Thoracic aorta (tissue), 2 donors: Measurements from ENCODE around the gene ZNF44. TPM values are rescaled to one million over a fixed set of nuclear protein-coding genes. Genes with fewer than 3 reads are reported as not detected.

Experiments used
- ATAC-seq: fragments of 150-250 bp; one replicate; pipeline ENCODE4 v1.8.0; 2017; ENCODE audit warnings: low read depth; ENCODE audit not compliant: insufficient number of reproducible peaks, low FRiP score
- DNase-seq: peaks from one replicate; pipeline ENCODE4 v3.0.0-alpha.2; 2020; ENCODE audit warnings: low spot score
- H3K27ac ChIP-seq, 2 donors: fragments of 200-600 bp; sonication (generic); 1 replicate in 1 of 2; 2 replicates in 1 of 2; pipeline ENCODE4 v1.5.1; 2016; ENCODE audit warnings: mild to moderate bottlenecking in 2 of 2, moderate library complexity in 2 of 2
- H3K27me3 ChIP-seq: fragments of 200-600 bp; sonication (generic); replicated peaks from 2 replicates; pipeline ENCODE4 v1.6.0; 2016; ENCODE audit warnings: mild to moderate bottlenecking; ENCODE audit not compliant: insufficient read depth
- H3K36me3 ChIP-seq: fragments of 200-600 bp; sonication (generic); one replicate; pipeline ENCODE4 v1.5.1; 2016
- H3K4me1 ChIP-seq, 2 donors: fragments of 200-600 bp; sonication (generic); 1 replicate in 1 of 2; 2 replicates in 1 of 2; pipeline versions ENCODE4 v1.5.1 to v1.6.0; 2016; ENCODE audit warnings: low read depth in 2 of 2, mild to moderate bottlenecking in 1 of 2; ENCODE audit not compliant: control insufficient read depth in 1 of 2
- H3K4me3 ChIP-seq: fragments of 200-600 bp; sonication (generic); 2 replicates; pipeline ENCODE4 v1.5.1; 2016; ENCODE audit warnings: mild to moderate bottlenecking
- H3K9me3 ChIP-seq: fragments of 200-600 bp; sonication (generic); 2 replicates; pipeline ENCODE4 v1.5.1; 2016
- total RNA-seq, 2 donors: library from RNA; depleted of rRNA; stranded (reverse); fragments of >200 nt; gene quantifications; one replicate each; pipeline versions ENCODE4 v1.1.0 to v1.2.3, GENCODE V29; 2016
- TF ChIP-seq, protein P1 (sequence below): fragments of 200-600 bp; sonication (generic); IDR thresholded peaks from one replicate; pipeline ENCODE4 v1.5.1; 2019; ENCODE audit warnings: antibody characterized with exemption

The ZNF44 gene
- 10 to 100 TPM in 1 of 2 donors, 1 to 10 TPM in 1; 9.5 to 13.2 TPM for total RNA-seq

- TF ChIP-seq, protein P1, sequence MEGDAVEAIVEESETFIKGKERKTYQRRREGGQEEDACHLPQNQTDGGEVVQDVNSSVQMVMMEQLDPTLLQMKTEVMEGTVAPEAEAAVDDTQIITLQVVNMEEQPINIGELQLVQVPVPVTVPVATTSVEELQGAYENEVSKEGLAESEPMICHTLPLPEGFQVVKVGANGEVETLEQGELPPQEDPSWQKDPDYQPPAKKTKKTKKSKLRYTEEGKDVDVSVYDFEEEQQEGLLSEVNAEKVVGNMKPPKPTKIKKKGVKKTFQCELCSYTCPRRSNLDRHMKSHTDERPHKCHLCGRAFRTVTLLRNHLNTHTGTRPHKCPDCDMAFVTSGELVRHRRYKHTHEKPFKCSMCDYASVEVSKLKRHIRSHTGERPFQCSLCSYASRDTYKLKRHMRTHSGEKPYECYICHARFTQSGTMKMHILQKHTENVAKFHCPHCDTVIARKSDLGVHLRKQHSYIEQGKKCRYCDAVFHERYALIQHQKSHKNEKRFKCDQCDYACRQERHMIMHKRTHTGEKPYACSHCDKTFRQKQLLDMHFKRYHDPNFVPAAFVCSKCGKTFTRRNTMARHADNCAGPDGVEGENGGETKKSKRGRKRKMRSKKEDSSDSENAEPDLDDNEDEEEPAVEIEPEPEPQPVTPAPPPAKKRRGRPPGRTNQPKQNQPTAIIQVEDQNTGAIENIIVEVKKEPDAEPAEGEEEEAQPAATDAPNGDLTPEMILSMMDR, result no peak
- peak; percentile 91 for DNase-seq
- peak; percentile 99 for ATAC-seq
- peak within 1 kb of the TSS; percentile 77 to 78 for H3K27ac ChIP-seq
- H3K4me3 ChIP-seq, result peak within 1 kb of the TSS; percentile 93
- no peaks in the 10 kb centered on the region for H3K9me3 ChIP-seq
- H3K27me3 ChIP-seq, result no peaks in the 10 kb centered on the region
- peaks cover 6 to 22% of the 10 kb centered on the region in 2 donors for H3K4me1 ChIP-seq
- no peaks in the 10 kb centered on the region for H3K36me3 ChIP-seq
Measured at GRCh38 chr19:12294249-12295158, at the start of gene ZNF44. Gene ZNF44, minus strand, starts transcription at chr19:12294883. Its CDS starts 189 bp downstream, at chr19:12294694.

DNA sequence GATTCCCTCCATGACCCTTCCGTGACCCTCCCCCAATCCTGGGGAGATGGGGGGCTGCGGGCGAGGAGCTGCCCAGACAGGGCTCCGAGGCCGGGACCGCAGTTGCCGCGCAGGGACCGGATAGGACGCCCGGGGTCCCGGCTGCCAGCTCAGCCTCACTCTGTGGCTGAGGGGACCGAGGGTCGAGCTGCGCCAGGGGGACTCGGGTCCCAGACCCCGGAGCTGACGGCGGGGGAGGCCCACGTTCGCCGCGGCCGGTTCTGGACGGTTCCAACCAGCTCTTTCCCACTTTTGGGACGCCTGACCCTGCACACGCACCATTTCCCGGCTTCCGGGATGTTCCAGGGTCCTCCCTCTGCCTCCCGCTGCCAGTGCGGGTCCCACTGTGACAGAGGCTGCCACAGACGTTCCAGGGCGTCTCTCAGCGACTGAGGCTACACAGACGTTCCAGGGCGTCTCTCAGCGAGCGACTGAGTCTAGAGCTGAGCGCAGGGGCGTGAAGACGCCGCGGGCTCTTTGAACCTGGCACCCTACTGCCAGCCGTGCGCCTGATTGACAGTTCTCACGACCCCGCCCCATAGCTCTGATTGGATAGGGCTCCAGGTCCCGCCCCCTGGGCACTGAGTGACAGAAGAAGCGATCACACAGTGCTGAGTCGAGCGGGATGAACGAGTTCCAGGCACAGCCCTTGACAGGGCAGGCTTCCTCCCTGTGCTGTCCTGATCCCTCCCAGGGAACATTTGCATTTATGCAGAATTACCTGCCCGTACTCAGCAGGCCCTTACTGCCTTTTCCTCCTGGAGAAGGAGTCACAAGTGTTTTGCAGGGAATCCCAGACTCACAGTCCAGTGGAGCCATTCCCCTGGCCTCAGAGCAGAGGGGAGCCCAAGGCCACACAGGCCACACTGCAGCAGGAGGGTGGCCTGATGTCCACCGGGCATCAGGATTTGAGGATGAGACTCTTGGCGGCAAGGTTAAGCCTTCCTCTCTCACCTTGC, 38.8 kb upstream of the ZNF44 start, which contains the start of gene ZNF563:
ZNF563 (minus strand) TSS at position 472 of the 998 bp plus-strand sequence; CDS start at position 321, 151 bp downstream.
- peak; percentile 96 for ATAC-seq
- TF ChIP-seq, protein P1, result no peak
- no peaks in the 10 kb centered on the region for H3K9me3 ChIP-seq

GRCh38 chr19:12331211-12331941, 36.7 kb upstream of the ZNF44 start:
- peaks cover 5 to 18% of the 10 kb centered on the region in 2 donors for H3K4me1 ChIP-seq
- DNase-seq (no peak), ATAC-seq (no peak)
- no peaks in the 10 kb centered on the region for H3K9me3 ChIP-seq
- H3K27me3 ChIP-seq, result no peaks in the 10 kb centered on the region
- no peaks in the 10 kb centered on the region for H3K36me3 ChIP-seq
- H3K27ac ChIP-seq, result no peak overlapping the region
- TF ChIP-seq, protein P1, result no peak
- no peak overlapping the region for H3K4me3 ChIP-seq

More for the DNA sequence above, 38.8 kb upstream of the ZNF44 start, which contains the start of gene ZNF563:
- Histone ChIP-seq H3K27me3 (no peaks in the 10 kb centered on the region), H3K36me3 (no peaks in the 10 kb centered on the region), H3K4me3 (peak within 1 kb of the TSS; percentile 82), H3K4me1 (peaks cover 5 to 18% of the 10 kb centered on the region in 2 donors), H3K27ac (peak within 1 kb of the TSS; percentile 91 to 92)
- DNase-seq, result peak; percentile 96

DNA sequence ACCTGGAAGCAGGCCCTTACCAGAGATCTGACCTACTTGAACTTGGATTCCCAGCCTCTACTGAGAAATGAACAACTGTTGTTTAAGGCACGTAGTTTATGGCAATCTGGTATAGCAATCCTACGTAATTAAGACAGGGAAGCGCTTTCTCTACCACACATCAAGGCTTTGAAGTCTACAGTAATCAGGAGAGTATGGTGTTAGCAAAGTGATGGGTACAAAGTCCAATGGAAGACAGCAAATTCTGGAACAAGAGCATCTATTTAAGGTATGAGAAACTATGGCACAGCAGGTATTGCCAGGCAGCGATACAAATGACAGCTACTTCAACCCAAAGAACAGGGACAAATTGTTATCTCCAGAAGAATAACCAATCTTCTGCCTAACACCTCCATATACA, 35.7 kb upstream of the ZNF44 start:
- Histone ChIP-seq H3K4me1 (peaks cover 5 to 18% of the 10 kb centered on the region in 2 donors), H3K9me3 (no peaks in the 10 kb centered on the region), H3K4me3 (no peak overlapping the region), H3K27me3 (no peaks in the 10 kb centered on the region), H3K27ac (no peak overlapping the region), H3K36me3 (no peaks in the 10 kb centered on the region)
- DNase-seq (no peak), ATAC-seq (no peak)
- TF ChIP-seq, protein P1, result no peak
